Transverse colon (tissue), 4 donors: ENCODE measurements around the gene KLF15.

Experiments
- EP300 ChIP-seq: sonication (generic); formaldehyde crosslinking; IDR thresholded peaks from one replicate; pipeline ENCODE4 v1.6.1; 2017; ENCODE audit warnings: antibody characterized with exemption, low read depth
- POLR2A ChIP-seq: fragments of 450-650 bp; IDR thresholded peaks from one replicate; pipeline ENCODE4 v1.6.1; 2016; ENCODE audit warnings: antibody characterized with exemption, mild to moderate bottlenecking, moderate library complexity
- POLR2AphosphoS5 ChIP-seq, 3 donors: sonication (generic); formaldehyde crosslinking; IDR thresholded peaks; one replicate each; pipeline ENCODE4 v1.6.1; 2016; ENCODE audit warnings: antibody characterized with exemption in 3 of 3
- TF ChIP-seq, protein P1 (sequence below), 5 experiments: fragments of 200-600 bp in 3 of 5; fragments of 450-650 bp in 2 of 5; sonication (generic) in 3 of 5; IDR thresholded peaks; 1 replicate in 2 of 5; 2 replicates in 3 of 5; pipeline ENCODE4 v1.5.1; 2016 to 2017; ENCODE audit warnings: antibody characterized with exemption in 5 of 5, inconsistent platforms in 3 of 5, mild to moderate bottlenecking in 2 of 5, moderate library complexity in 1 of 5

DNA sequence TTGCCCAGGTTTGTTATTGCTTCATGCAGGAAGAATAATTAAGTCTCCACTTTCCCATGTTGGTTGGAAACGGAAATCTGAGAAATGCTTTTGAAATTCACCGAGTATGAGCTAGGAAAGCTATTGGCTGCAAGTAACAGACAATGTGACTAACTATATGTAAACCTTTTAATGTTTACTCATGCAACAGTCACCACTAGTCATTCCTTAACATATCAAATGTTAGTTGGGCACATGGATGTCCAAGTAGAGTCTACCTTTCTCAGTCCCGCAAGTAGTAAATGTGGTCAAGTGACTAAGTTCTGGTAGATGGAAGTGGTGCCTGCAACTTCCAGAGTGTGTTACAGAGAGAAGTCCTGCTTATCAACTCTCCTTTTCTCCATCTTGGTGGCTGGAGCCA, 52.5 kb downstream of the KLF15 start:
- TF ChIP-seq POLR2A: no peak
- TF ChIP-seq, protein P1, sequence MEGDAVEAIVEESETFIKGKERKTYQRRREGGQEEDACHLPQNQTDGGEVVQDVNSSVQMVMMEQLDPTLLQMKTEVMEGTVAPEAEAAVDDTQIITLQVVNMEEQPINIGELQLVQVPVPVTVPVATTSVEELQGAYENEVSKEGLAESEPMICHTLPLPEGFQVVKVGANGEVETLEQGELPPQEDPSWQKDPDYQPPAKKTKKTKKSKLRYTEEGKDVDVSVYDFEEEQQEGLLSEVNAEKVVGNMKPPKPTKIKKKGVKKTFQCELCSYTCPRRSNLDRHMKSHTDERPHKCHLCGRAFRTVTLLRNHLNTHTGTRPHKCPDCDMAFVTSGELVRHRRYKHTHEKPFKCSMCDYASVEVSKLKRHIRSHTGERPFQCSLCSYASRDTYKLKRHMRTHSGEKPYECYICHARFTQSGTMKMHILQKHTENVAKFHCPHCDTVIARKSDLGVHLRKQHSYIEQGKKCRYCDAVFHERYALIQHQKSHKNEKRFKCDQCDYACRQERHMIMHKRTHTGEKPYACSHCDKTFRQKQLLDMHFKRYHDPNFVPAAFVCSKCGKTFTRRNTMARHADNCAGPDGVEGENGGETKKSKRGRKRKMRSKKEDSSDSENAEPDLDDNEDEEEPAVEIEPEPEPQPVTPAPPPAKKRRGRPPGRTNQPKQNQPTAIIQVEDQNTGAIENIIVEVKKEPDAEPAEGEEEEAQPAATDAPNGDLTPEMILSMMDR (IDR thresholded peaks at IDR 0.05): no peak
- TF ChIP-seq EP300: no peak
- no peak for TF ChIP-seq POLR2AphosphoS5 (IDR thresholded peaks at IDR 0.05)
